IPS DF 6.9 (cell line): Measurements from ENCODE around the gene ROM1.

ENCODE experiments used
- DNase-seq: peaks from one replicate; pipeline ENCODE4 v3.0.0-alpha.2; 2013; ENCODE audit warnings: low read depth, low spot score
- H3K27ac ChIP-seq: one replicate; pipeline ENCODE4 v1.5.1; 2013; ENCODE audit warnings: low read length, control low read depth
- H3K27me3 ChIP-seq: 2 replicates; pipeline ENCODE4 v1.6.1; 2013; ENCODE audit warnings: mild to moderate bottlenecking, low read length; ENCODE audit not compliant: control insufficient read depth, insufficient read depth
- H3K36me3 ChIP-seq: 2 replicates; pipeline ENCODE4 v1.6.1; 2013; ENCODE audit warnings: low read length; ENCODE audit not compliant: control insufficient read depth, insufficient read depth
- H3K4me1 ChIP-seq: 2 replicates; pipeline ENCODE4 v1.6.1; 2013; ENCODE audit warnings: low read length; ENCODE audit not compliant: control insufficient read depth, insufficient read depth
- H3K4me3 ChIP-seq: 2 replicates; pipeline ENCODE4 v1.5.1; 2013; ENCODE audit warnings: mild to moderate bottlenecking, low read length
- H3K9me3 ChIP-seq: 2 replicates; pipeline ENCODE4 v1.6.1; 2013; ENCODE audit warnings: low read length, inconsistent platforms; ENCODE audit not compliant: control insufficient read depth, insufficient read depth
- WGBS: extraction: QIAGEN DNeasy Blood & Tissue Kit; methylation state at CpG from one replicate; pipeline ENCODE4 v1.1.7; 2013; ENCODE audit warnings: mixed read lengths, missing lambda C conversion rate; ENCODE audit not compliant: insufficient read length, insufficient coverage; 5-methylcytosine and 5-hydroxymethylcytosine counted together

The ROM1 gene

DNA sequence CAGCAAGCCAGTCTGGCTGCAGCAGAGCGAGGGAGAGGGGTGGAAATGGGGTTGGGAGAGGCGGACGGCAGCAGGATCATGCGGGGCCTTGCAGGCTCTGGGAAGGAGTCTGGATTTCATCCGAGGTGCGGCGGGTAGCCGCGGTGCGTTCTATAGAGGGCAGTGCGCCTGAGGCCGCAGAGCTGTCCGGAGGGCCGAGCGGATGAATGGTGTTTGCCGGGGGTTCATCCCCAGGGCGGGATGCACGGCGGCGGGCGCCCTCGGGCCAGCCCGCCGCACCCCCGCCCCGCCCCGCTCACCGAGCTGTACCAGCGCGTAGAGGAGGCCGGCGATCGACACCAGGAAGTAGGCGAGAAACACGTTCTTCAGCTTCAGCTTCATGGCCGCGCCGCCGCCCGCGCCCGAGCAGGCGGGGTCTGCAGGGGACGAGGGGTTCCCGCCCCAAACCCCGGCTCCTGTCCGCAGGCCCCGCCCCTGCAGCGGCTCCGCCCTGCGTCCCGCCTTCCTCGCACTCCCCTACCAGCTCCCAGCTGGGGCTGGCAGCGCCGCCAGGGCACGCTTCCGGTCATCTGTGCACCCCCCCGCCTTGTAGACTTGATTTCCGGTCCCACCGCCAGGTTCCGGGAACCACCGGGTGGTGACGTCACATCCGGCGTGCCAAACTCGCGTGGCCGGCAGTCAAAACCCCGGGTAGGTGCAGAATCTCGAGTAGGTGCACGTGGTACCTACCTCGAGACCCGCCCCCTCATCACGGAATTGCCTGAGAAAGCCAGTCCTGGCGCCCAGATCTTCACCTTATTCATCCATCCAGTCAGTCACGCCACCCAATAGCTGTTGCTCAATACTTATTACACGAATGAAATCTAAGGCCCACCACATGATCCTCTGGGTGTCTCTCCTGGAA, 8.8 kb downstream of the ROM1 start, which contains the start of gene B3GAT3:
B3GAT3 (minus strand) TSS at position 420 of the 904 bp plus-strand sequence; CDS start at position 381, 39 bp downstream.
- WGBS = no CpG with 5 or more reads among the region's 77 CpGs
- Histone ChIP-seq H3K4me3 (peak within 1 kb of the TSS; percentile 81), H3K36me3 (peaks cover 17% of the 10 kb centered on the region), H3K4me1 (no peaks in the 10 kb centered on the region; the same call in 1 of the 2 replicates), H3K27me3 (no peaks in the 10 kb centered on the region), H3K27ac (no peak within 1 kb of the TSS), H3K9me3 (no peaks in the 10 kb centered on the region)
- peak; percentile 97 for DNase-seq

DNA sequence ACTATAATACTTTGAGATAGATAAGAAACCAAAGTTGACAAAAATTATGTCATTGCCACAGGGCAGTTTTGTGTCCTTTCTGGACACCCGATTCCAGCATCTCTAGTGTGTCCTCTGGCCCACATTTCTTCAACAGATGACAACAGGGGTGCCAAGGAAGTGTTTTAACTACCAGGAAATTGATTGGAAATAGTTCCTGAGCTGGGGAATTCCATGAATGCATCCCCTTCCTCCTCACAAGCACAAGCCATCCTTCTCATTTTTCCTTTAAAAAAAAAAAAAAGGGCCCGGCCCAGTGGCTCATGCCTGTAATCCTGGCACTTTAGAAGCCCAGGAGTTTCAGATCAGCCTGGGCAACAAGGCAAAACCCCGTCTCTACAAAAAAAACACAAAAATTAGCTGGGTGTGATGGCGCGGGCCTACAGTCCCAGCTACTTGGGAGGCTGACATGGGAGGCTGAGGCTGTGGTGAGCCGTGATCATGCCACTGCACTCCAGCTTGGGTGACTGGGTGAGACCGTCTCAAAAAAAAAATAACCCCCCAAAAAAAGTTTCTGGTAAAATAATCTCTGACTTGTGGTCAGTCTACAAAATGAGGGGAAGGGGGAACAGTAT, 9.5 kb downstream of the ROM1 start:
- no peaks in the 10 kb centered on the region for H3K9me3 ChIP-seq
- H3K27me3 ChIP-seq = no peaks in the 10 kb centered on the region
- H3K27ac ChIP-seq = no peak overlapping the region
- peaks cover 21% of the 10 kb centered on the region for H3K36me3 ChIP-seq
- no peak overlapping the region; the same call in 1 of the 2 replicates for H3K4me3 ChIP-seq
- WGBS = no CpG with 5 or more reads among the region's 7 CpGs
- no peak for DNase-seq
- no peaks in the 10 kb centered on the region; the same call in 1 of the 2 replicates for H3K4me1 ChIP-seq

DNA sequence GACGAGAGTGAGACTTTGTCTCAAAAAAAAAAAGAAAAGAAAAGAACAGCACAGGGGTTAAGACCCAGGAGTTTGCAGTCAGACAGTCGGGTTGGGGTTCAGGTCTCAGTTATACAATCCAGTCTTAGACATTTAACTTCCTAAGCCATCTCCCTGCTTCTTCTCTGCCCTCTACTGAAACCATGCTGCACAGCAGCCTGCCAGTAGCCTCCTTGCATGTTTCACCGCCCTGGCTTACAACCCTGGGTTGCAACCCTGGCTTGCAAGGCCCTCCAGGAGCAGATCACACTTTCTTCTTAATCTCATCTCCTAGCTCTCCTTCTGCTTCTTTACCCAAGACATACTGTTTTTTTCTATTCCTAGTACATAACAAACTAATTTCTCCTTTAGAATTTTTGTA, 14.7 kb downstream of the ROM1 start:
- no CpG with 5 or more reads among the region's 3 CpGs for WGBS
- no peak overlapping the region for H3K4me3 ChIP-seq
- no peaks in the 10 kb centered on the region for H3K4me1 ChIP-seq
- no peaks in the 10 kb centered on the region for H3K27me3 ChIP-seq
- no peaks in the 10 kb centered on the region for H3K9me3 ChIP-seq
- DNase-seq = no peak
- peaks cover 54% of the 10 kb centered on the region for H3K36me3 ChIP-seq
- H3K27ac ChIP-seq = no peak overlapping the region

DNA sequence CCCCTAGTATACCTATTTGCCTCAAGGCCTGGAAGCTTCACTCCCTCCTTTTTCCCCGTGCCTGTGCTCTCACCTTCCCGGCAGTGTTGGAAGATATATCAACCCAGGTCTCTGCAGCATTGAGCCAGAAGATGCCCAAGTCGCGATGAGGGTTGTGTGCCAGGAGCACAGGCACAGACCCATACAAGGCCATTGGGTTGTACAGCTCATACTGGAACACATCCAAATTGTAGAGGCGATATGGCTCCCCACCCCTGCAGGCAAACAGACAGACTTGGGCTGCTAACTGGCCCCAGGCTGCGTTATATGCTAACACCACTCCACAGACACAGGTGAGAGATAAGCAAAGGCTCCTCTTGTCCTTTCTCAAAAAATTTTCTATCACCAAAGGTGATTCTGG, 19.4 kb downstream of the ROM1 start:
- Histone ChIP-seq H3K27ac (no peak overlapping the region), H3K27me3 (no peaks in the 10 kb centered on the region), H3K4me1 (no peaks in the 10 kb centered on the region), H3K4me3 (no peak overlapping the region), H3K36me3 (peaks cover 60% of the 10 kb centered on the region), H3K9me3 (no peaks in the 10 kb centered on the region)
- no CpG with 5 or more reads among the region's 6 CpGs for WGBS
- DNase-seq = no peak

DNA sequence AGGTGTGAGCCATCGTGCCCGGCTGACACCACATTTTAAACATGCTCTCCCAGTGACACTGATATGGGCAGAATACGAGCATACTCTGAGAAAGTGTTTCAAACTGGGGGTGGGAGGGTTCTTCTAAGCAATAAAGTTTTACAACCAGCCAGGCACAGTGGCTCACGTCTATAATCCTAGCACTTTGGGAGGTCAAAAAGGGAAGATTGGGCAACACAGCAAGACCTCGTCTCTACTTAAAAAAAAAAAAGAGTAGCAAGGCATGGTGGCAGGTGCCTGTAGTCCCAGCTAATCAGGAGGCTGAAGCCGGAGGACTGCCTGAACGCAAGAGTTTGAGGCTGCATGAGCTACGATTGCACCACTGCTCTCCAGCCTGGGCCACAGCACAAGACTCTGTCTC, 31.2 kb downstream of the ROM1 start:
- H3K27ac ChIP-seq = no peak overlapping the region
- DNase-seq = no peak
- no peaks in the 10 kb centered on the region for H3K9me3 ChIP-seq
- H3K36me3 ChIP-seq = peaks cover 10% of the 10 kb centered on the region
- no peaks in the 10 kb centered on the region for H3K27me3 ChIP-seq
- no peak overlapping the region for H3K4me3 ChIP-seq
- H3K4me1 ChIP-seq = no peaks in the 10 kb centered on the region
- WGBS = no CpG with 5 or more reads among the region's 8 CpGs

DNA sequence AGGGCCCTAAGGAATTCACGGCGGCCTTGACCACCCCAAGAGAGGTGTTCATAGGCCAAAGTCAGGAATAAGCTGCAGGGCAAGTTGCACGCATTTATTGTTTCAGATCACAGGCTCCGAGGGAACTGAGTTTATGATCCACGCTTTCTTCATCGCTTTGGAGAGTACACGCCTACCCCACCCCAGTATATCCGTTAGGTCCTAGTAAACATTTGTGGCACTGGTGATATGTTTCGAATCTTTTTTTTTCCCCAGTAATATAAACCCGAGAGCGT, 32.6 kb downstream of the ROM1 start:
- DNase-seq = no peak
- no CpG with 5 or more reads among the region's 11 CpGs for WGBS
- Histone ChIP-seq H3K27me3 (no peaks in the 10 kb centered on the region), H3K36me3 (peaks cover 15% of the 10 kb centered on the region), H3K4me3 (peak overlapping the region; percentile 75), H3K9me3 (no peaks in the 10 kb centered on the region), H3K4me1 (no peaks in the 10 kb centered on the region), H3K27ac (no peak overlapping the region)

DNA sequence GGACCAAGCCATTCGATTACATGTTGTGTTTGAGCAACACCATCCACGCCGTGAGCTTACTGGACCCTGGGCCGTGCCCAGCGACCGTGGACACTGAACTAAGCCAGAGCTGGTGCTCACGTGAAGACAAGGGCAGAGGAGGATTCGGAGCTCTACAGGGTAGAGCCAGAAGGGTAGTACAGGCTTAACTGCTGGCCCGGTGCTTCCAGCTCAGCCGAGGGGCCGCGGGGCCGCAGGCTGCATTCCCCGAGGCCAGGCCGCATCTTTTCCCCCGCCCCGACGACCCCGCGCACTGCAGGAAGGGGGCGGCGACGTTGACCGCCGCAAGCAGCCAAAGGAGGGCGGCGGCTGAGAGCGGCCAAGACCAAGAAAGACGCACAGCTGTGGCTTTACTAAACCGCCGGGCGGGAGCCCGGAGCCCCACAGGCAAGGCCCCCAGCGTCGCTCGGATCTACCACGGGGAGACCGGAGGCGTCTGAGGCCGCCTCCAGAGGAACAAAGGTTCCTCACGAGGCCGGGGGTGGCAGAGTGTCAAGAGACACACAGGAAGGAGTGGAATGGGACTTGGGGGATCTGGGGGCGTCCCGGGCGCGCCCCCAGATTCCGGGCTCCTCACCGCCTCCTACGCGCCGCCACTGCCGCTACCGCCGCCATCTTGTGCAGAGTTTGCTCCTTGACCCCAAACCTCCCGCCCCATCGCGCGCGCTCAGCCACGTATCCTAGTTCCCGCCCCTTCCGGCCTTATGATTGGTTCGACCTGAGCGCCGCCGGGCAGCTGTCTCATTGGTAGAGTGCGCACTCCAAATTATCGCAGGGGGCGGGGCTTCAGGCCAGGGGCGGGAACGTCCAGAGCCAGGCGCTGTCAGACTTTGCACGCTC, 33.1 kb downstream of the ROM1 start, which contains the start of gene GANAB:
GANAB (minus strand) TSS at position 668 of the 879 bp plus-strand sequence; CDS start at position 654, 14 bp downstream.
- H3K4me3 ChIP-seq = peak within 1 kb of the TSS; percentile 75
- WGBS = no CpG with 5 or more reads among the region's 73 CpGs
- H3K9me3 ChIP-seq = no peaks in the 10 kb centered on the region
- peaks cover 15% of the 10 kb centered on the region for H3K36me3 ChIP-seq
- H3K27me3 ChIP-seq = no peaks in the 10 kb centered on the region
- H3K4me1 ChIP-seq = no peaks in the 10 kb centered on the region
- no peak within 1 kb of the TSS for H3K27ac ChIP-seq
- DNase-seq = peak; percentile 87

DNA sequence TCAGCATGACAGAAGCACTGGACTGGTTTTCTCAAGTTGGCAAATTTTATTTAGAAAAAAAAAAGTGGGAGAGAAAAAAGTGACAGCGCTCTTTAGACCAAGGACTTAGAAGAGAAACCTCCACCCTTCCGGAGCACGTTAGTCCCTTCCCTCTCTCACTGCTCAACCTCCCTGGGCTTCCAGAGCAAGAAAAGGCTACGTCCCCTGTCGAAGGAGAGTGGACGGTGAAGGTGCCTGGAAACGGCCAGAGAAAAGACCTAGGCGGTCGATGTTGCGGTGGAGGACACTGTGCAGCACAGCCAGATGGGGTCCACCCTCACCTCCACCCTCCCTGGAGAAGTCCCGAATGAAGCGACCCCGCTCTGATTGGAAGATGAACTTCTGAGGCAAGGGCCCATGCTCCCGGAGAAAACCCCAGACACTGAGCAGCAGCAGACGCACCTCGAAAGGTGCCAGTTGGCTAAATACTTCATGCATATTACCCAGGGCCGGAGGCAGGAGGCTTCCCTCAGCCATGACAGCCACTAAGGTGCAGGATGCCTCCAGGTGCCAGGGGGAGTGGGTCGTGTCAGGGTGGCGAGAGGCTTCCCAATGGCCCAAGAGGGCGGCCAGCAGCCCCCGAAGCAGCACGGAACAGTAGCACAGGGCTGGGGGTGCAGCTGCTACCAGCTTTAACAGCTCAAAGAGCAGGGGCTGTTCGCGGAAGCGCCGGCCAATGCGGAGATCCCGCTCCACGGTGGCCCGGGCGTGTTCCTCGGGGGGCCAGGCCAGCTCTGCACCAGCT, 34.0 kb downstream of the ROM1 start:
- no peak overlapping the region for H3K4me3 ChIP-seq
- H3K27ac ChIP-seq = no peak overlapping the region

DNA sequence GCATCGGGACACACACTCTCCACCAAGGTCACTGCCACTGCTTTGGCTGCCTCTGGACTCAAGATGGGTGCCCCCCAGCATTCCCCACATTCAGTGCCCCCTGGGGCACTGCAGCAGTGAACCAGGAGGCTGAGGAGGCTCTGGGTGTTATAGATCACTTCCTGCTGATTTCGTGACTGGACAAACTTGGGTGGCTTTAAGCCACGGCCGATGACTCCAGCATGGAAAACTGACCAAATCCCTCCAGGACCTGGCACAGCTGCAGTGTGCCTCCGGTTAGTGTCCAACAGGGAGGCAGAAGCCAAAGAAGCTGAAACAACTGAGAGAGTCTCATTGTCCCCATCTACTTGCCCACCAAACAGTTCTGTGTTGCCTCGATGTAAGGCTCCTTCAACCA, 34.5 kb downstream of the ROM1 start:
- Histone ChIP-seq H3K4me3 (no peak overlapping the region), H3K27ac (no peak overlapping the region), H3K4me1 (no peaks in the 10 kb centered on the region), H3K9me3 (no peaks in the 10 kb centered on the region), H3K27me3 (no peaks in the 10 kb centered on the region), H3K36me3 (peaks cover 15% of the 10 kb centered on the region)
- DNase-seq = no peak
- WGBS = no CpG with 5 or more reads among the region's 6 CpGs

More for the DNA sequence above, 34.0 kb downstream of the ROM1 start:
- Histone ChIP-seq H3K27me3 (no peaks in the 10 kb centered on the region), H3K36me3 (peaks cover 15% of the 10 kb centered on the region), H3K9me3 (no peaks in the 10 kb centered on the region), H3K4me1 (no peaks in the 10 kb centered on the region)
- WGBS = no CpG with 5 or more reads among the region's 32 CpGs
- no peak for DNase-seq
